HEK293T (cell line): ENCODE results near the gene LARP1.

Source experiments
- ARNT ChIP-seq: fragments of 450-650 bp; IDR thresholded peaks from 2 replicates; pipeline ENCODE4 v1.6.1; 2017; ENCODE audit warnings: mild to moderate bottlenecking
- BHLHE40 ChIP-seq: fragments of 450-650 bp; IDR thresholded peaks from 2 replicates; pipeline ENCODE4 v1.6.1; 2016; ENCODE audit warnings: mild to moderate bottlenecking, moderate library complexity, borderline replicate concordance
- ELF4 ChIP-seq: fragments of 450-650 bp; IDR thresholded peaks from 2 replicates; pipeline ENCODE4 v1.6.1; 2017; ENCODE audit warnings: antibody characterized with exemption
- FOXK2 ChIP-seq: fragments of 450-650 bp; IDR thresholded peaks from 2 replicates; pipeline ENCODE4 v1.6.1; 2016; ENCODE audit warnings: mild to moderate bottlenecking
- SP1 ChIP-seq: fragments of 450-650 bp; IDR thresholded peaks from 2 replicates; pipeline ENCODE4 v1.6.1; 2017
- ZNF384 ChIP-seq: fragments of 450-650 bp; IDR thresholded peaks from 2 replicates; pipeline ENCODE4 v1.6.1; 2016

DNA sequence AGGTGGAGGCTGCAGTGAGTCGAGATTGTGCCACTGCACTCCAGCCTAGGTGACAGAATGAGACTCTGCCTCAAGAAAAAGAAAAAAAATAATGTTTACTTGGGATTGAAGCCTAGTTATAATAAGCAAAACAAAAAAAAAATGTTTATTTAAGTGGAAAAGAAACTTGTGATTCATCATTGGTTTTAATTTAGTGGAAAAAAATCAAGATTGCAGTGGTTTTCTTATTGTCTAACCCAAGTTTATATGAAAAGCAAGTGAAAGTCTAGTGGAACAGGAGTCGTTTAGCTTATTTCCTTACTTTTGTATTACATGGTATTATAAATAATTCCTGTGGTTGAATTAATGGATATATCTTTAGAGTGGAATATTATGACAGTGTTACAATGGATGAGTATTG, 111.7 kb downstream of the LARP1 start:
- no peak for TF ChIP-seq ZNF384
- no peak for TF ChIP-seq BHLHE40
- no peak for TF ChIP-seq SP1
- no peak for TF ChIP-seq FOXK2
- no peak for TF ChIP-seq ARNT
- TF ChIP-seq ELF4: no peak
